Fibroblast of skin of abdomen (primary cell): Measurements from ENCODE around the gene CX3CR1.

ENCODE experiments used
- DNase-seq: peaks from one replicate; pipeline ENCODE4 v3.0.0-alpha.2; 2013

Gene CX3CR1

GRCh38 chr3:39220407-39221140 is 59.3 kb downstream of the CX3CR1 start:
- DNase-seq: no peak

- no peak for DNase-seq
These were observed 60.1 kb downstream of the CX3CR1 start for GRCh38 chr3:39219702-39220101.

GRCh38 chr3:39216176-39216790 is 63.6 kb downstream of the CX3CR1 start:
- no peak for DNase-seq

GRCh38 chr3:39213613-39214012 is 66.2 kb downstream of the CX3CR1 start:
- DNase-seq: no peak
